Activated naive CD8-positive, alpha-beta T cell (primary cell): Measurements from ENCODE around the gene TMEM184C.

ENCODE experiments used
- H3K27ac Mint-ChIP-seq: one replicate; pipeline ENCODE4 v1.8.0; 2021; ENCODE audit warnings: mixed read lengths
- H3K27me3 Mint-ChIP-seq: one replicate; pipeline ENCODE4 v1.8.0; 2021; ENCODE audit warnings: mixed read lengths
- H3K36me3 Mint-ChIP-seq: one replicate; pipeline ENCODE4 v1.8.0; 2021; ENCODE audit warnings: mixed read lengths
- H3K4me1 Mint-ChIP-seq: one replicate; pipeline ENCODE4 v1.8.0; 2021; ENCODE audit warnings: low read depth, mixed read lengths
- H3K4me3 Mint-ChIP-seq: one replicate; pipeline ENCODE4 v1.8.0; 2021; ENCODE audit warnings: mild to moderate bottlenecking, mixed read lengths
- H3K9me3 Mint-ChIP-seq: one replicate; pipeline ENCODE4 v1.8.0; 2021; ENCODE audit warnings: low read depth, mixed read lengths

Gene TMEM184C

GRCh38 chr4:147709999-147710398 is 92.8 kb downstream of the TMEM184C start:
- Mint-ChIP-seq H3K27ac (no peak overlapping the region), H3K4me1 (no peaks in the 10 kb centered on the region), H3K27me3 (no peaks in the 10 kb centered on the region), H3K9me3 (no peaks in the 10 kb centered on the region), H3K36me3 (no peaks in the 10 kb centered on the region), H3K4me3 (no peak overlapping the region)

- Mint-ChIP-seq H3K27ac (no peak overlapping the region), H3K27me3 (no peaks in the 10 kb centered on the region), H3K9me3 (no peaks in the 10 kb centered on the region), H3K4me1 (no peaks in the 10 kb centered on the region), H3K36me3 (no peaks in the 10 kb centered on the region), H3K4me3 (no peak overlapping the region)
These were observed 97.6 kb downstream of the TMEM184C start for GRCh38 chr4:147714575-147715401.

- H3K27ac Mint-ChIP-seq, result no peak overlapping the region
- no peaks in the 10 kb centered on the region for H3K36me3 Mint-ChIP-seq
- H3K4me3 Mint-ChIP-seq, result no peak overlapping the region
- no peaks in the 10 kb centered on the region for H3K4me1 Mint-ChIP-seq
- H3K27me3 Mint-ChIP-seq, result no peaks in the 10 kb centered on the region
- no peaks in the 10 kb centered on the region for H3K9me3 Mint-ChIP-seq
These were observed 100.7 kb downstream of the TMEM184C start for GRCh38 chr4:147717878-147718277.
